ENCODE results near the gene SYT5. TPM values are rescaled to one million over a fixed set of nuclear protein-coding genes. Genes with fewer than 3 reads are reported as not detected.

Gene SYT5
- total RNA-seq, 1 experiment from 2014 or later = 2.3 TPM

DNA sequence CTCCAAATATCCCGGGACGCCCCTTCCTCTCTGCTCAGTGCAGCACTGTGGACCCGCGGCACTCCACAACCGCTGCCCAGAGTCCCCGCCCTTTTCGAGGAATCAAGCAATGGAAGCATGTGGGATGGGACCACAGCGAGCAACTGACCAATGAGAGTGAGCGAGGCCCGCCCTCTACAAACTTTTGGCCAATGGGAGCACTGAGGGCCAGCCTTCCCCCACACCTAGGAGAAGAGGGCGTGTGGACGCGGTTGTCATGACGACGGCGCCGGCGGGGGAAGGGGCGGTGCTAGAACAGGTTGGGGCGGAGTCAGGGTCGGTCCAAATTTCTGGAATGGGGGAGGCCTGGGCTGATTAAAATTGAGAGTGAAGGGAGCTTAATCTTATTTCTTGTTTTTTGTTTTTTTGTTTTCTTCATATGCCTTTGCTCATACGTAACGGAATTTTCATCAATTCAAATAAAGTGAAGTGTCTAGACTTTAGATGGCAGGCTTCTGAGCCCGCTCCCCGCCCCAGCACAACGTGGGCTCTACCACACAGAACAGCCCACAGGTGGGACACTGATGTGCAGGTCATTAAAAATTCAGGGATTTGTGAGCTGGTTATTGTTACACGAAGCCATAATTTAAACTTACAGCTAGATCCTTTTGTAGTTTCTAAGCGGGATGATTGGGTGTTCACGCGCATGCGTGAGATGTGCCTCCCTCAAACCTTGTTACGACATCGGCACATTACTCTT is 13.4 kb downstream of the SYT5 start, which contains the start of gene DNAAF3 (continued):
- TF ChIP-seq, protein P1, sequence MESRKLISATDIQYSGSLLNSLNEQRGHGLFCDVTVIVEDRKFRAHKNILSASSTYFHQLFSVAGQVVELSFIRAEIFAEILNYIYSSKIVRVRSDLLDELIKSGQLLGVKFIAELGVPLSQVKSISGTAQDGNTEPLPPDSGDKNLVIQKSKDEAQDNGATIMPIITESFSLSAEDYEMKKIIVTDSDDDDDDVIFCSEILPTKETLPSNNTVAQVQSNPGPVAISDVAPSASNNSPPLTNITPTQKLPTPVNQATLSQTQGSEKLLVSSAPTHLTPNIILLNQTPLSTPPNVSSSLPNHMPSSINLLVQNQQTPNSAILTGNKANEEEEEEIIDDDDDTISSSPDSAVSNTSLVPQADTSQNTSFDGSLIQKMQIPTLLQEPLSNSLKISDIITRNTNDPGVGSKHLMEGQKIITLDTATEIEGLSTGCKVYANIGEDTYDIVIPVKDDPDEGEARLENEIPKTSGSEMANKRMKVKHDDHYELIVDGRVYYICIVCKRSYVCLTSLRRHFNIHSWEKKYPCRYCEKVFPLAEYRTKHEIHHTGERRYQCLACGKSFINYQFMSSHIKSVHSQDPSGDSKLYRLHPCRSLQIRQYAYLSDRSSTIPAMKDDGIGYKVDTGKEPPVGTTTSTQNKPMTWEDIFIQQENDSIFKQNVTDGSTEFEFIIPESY (IDR thresholded peaks at IDR 0.05; ENCODE audit: extremely low read depth, insufficient replicate concordance, low read length) = no peak
- TF ChIP-seq ELF1 (IDR thresholded peaks at IDR 0.05; ENCODE audit: borderline replicate concordance, low read depth) (no peak), ZFX (IDR thresholded peaks at IDR 0.05) (no peak), YY1 (IDR thresholded peaks at IDR 0.05; ENCODE audit: extremely low read depth, insufficient replicate concordance, low read depth, low read length) (no peak), JUND (IDR thresholded peaks at IDR 0.05) (no peak), SRF (IDR thresholded peaks at IDR 0.05; ENCODE audit: low read depth) (no peak), POLR2A (IDR thresholded peaks at IDR 0.05; ENCODE audit: borderline replicate concordance, extremely low read depth, insufficient read depth, insufficient read length) (peak; percentile 44), POLR2AphosphoS5 (IDR thresholded peaks at IDR 0.05; ENCODE audit: low read depth, low read length) (peak; percentile 62), CBX3 (IDR thresholded peaks at IDR 0.05; ENCODE audit: low read depth) (no peak), CEBPB (IDR thresholded peaks at IDR 0.05; ENCODE audit: low read depth) (no peak), EZH2 (IDR thresholded peaks at IDR 0.05) (no peak), TCF7L2 (IDR thresholded peaks at IDR 0.05; ENCODE audit: borderline replicate concordance, extremely low read depth, insufficient read depth, insufficient read length) (peak; percentile 19), SP1 (IDR thresholded peaks at IDR 0.05; ENCODE audit: low read depth) (peak; percentile 98), RAD21 (IDR thresholded peaks at IDR 0.05; ENCODE audit: low read depth) (no peak)
- TF ChIP-seq, protein P2, sequence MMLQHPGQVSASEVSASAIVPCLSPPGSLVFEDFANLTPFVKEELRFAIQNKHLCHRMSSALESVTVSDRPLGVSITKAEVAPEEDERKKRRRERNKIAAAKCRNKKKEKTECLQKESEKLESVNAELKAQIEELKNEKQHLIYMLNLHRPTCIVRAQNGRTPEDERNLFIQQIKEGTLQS (IDR thresholded peaks at IDR 0.05) = no peak
- TF ChIP-seq, protein P3, sequence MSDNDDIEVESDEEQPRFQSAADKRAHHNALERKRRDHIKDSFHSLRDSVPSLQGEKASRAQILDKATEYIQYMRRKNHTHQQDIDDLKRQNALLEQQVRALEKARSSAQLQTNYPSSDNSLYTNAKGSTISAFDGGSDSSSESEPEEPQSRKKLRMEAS (IDR thresholded peaks at IDR 0.05) = peak; percentile 71; the same call in 1 of the 2 replicates
